ENCODE results near the gene NADSYN1. TPM values are rescaled to one million over a fixed set of nuclear protein-coding genes. Genes with fewer than 3 reads are reported as not detected.

Gene NADSYN1
- total RNA-seq, 4 donors from 2014 or later = 42.9 to 78.2 (median 64.1) TPM

GRCh38 chr11:71450939-71451338 is 2.1 kb upstream of the NADSYN1 start:
- ATAC-seq (ENCODE audit: low FRiP score) = no peak
- no peak for DNase-seq (ENCODE audit: low spot score)
- no peak for TF ChIP-seq CTCF (IDR thresholded peaks at IDR 0.05)

- no peak for DNase-seq (ENCODE audit: low spot score)
- TF ChIP-seq CTCF (IDR thresholded peaks at IDR 0.05) = no peak
- ATAC-seq (ENCODE audit: low FRiP score) = no peak
Measured at GRCh38 chr11:71451596-71452198, 1.3 kb upstream of the NADSYN1 start.

- DNase-seq (ENCODE audit: low spot score) = no peak
- no peak for ATAC-seq (ENCODE audit: low FRiP score)
- no peak for TF ChIP-seq CTCF (IDR thresholded peaks at IDR 0.05)
Measured at GRCh38 chr11:71452199-71453036, 585 bp upstream of the NADSYN1 start.

- ATAC-seq (ENCODE audit: low FRiP score) (no peak), DNase-seq (ENCODE audit: low spot score) (no peak)
- no peak for TF ChIP-seq CTCF (IDR thresholded peaks at IDR 0.05)
Measured at GRCh38 chr11:71453918-71454304, 908 bp downstream of the NADSYN1 start.

- no peak for TF ChIP-seq CTCF (IDR thresholded peaks at IDR 0.05)
- ATAC-seq (ENCODE audit: low FRiP score) = no peak
- no peak for DNase-seq (ENCODE audit: low spot score)
Measured at GRCh38 chr11:71454470-71455113, 1.6 kb downstream of the NADSYN1 start.

GRCh38 chr11:71456294-71456693 is 3.3 kb downstream of the NADSYN1 start:
- TF ChIP-seq CTCF (IDR thresholded peaks at IDR 0.05) = no peak
- DNase-seq (ENCODE audit: low spot score) (no peak), ATAC-seq (ENCODE audit: low FRiP score) (no peak)
